Measurements from ENCODE around the gene TMEM127.
"Not testable (repeated sequence)": the region's sequence is repeated elsewhere in the genome, so short reads cannot be mapped to it uniquely, and the experiment has no call there.

TMEM127 gene

GRCh38 chr2:96305091-96305978 lies 39.5 kb upstream of the TMEM127 start, which contains the start of gene SNRNP200:
Gene SNRNP200, minus strand, starts transcription at chr2:96305546. Its CDS starts 109 bp downstream, at chr2:96305437.
- no peak for DNase-seq (ENCODE audit: low read depth, low spot score)
- TF ChIP-seq CTCF (IDR thresholded peaks at IDR 0.05; ENCODE audit: insufficient read depth, low read length, missing control alignments), result no peak
- peak within 1 kb of the TSS; percentile 99 for H3K4me3 ChIP-seq (ENCODE audit: low read depth, low read length)
- POLR2A ChIA-PET, result interaction anchor here (0.9 kb wide), 1 partner anchor 39 kb away, joined by 3 read pairs; no protein-coding TSS in a partner anchor
- CTCF ChIA-PET, result interaction anchor here (0.9 to 4.3 kb wide), 4 partner anchors 9 to 205 kb away, joined by 3 to 18 read pairs (median 4); no protein-coding TSS in a partner anchor

GRCh38 chr2:96304606-96305005 lies 38.8 kb upstream of the TMEM127 start:
- peak overlapping the region; percentile 99 for H3K4me3 ChIP-seq (ENCODE audit: low read depth, low read length)
- CTCF ChIA-PET, result interaction anchor here (1.0 to 4.3 kb wide), 3 partner anchors 8 to 205 kb away, joined by 3 to 18 read pairs (median 3); no protein-coding TSS in a partner anchor
- DNase-seq (ENCODE audit: low read depth, low spot score), result no peak
- no peak for TF ChIP-seq CTCF (IDR thresholded peaks at IDR 0.05; ENCODE audit: insufficient read depth, low read length, missing control alignments)
- POLR2A ChIA-PET, result interaction anchor here (0.9 kb wide), 1 partner anchor 38 kb away, joined by 3 read pairs; no protein-coding TSS in a partner anchor

GRCh38 chr2:96301865-96302264 lies 36.1 kb upstream of the TMEM127 start:
- no peak for TF ChIP-seq CTCF (IDR thresholded peaks at IDR 0.05; ENCODE audit: insufficient read depth, low read length, missing control alignments)
- no peak overlapping the region for H3K4me3 ChIP-seq (ENCODE audit: low read depth, low read length)
- ChIA-PET CTCF (no interaction called here), POLR2A (no interaction called here)
- DNase-seq (ENCODE audit: low read depth, low spot score), result no peak

DNA sequence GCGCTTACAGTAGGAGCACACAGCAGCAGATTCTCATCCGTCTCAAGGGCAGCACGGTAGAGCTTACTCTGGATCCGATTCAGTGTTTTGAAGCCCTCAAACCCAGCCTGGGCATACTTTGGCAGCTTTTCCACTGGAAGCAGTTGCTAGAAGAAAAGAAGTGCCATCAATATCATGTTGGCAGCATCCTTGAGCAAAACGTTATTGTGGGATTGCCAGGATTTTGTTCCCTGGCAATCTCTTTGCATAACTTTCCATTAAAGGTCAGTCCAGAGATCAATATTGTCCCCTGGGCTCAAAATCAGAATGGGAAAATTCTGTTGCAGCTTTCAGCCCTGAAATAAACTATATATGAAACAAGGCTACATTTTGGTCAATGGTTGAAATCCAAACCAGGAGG lies 31.1 kb upstream of the TMEM127 start:
- ChIA-PET CTCF (interaction anchor here (1.0 kb wide), 1 partner anchor 9 kb away, joined by 3 read pairs; the partner anchor contains the start of gene SNRNP200), POLR2A (no interaction called here)
- no peak overlapping the region for H3K4me3 ChIP-seq (ENCODE audit: low read depth, low read length)
- DNase-seq (ENCODE audit: low read depth, low spot score), result no peak
- no peak for TF ChIP-seq CTCF (IDR thresholded peaks at IDR 0.05; ENCODE audit: insufficient read depth, low read length, missing control alignments)

DNA sequence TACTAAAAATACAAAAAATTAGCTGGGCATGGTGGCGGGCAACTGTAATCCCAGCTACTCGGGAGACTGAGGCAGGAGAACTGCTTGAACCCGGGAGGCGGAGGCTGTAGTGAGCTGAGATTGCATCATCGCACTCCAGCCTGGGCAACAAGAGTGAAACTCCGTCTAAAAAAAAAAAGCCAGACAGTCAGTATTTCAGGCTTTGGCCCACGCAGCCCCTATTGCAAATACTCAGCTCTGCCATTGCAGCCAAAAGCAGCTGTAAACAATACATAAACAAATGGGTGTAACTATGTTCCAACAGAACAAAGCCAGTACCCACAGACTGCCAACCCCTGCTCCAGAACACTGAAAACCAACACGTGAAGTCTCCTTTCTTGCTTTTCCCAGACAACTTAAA lies 28.5 kb upstream of the TMEM127 start:
- CTCF ChIA-PET, result interaction anchor here (1.5 kb wide), 2 partner anchors 27 to 30 kb away, joined by 3 to 5 read pairs; no protein-coding TSS in a partner anchor

DNA sequence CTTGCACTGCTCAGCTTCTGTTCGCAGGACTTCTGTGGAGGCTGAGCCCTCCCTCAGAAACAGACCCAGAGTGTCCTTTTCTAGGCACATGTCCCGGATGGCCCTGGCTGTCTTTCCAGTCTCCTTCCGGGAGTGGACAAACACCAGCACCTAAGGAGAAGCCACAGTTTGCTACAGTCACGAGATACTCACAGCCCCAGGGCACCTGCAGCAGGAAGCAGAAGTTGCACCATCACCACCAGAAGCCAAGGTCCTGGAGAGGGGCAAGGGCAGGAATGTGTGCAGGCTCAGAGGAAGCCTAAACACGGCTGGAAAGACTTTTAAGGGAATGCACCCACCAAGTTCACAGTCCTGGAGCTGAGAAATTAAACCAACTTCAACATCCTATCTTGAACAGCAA lies 26.0 kb upstream of the TMEM127 start:
- no peak for DNase-seq (ENCODE audit: low read depth, low spot score)

More for the DNA sequence above, 28.5 kb upstream of the TMEM127 start:
- POLR2A ChIA-PET; H3K4me3 ChIP-seq (ENCODE audit: low read depth, low read length); DNase-seq (ENCODE audit: low read depth, low spot score): not testable (repeated sequence)

More for the DNA sequence above, 26.0 kb upstream of the TMEM127 start:
- no peak for TF ChIP-seq CTCF (IDR thresholded peaks at IDR 0.05; ENCODE audit: insufficient read depth, low read length, missing control alignments)
- CTCF ChIA-PET, result interaction anchor here (0.5 to 1.5 kb wide), 2 partner anchors 10 to 15 kb away, joined by 3 to 4 read pairs; no protein-coding TSS in a partner anchor
- no peak overlapping the region for H3K4me3 ChIP-seq (ENCODE audit: low read depth, low read length)
- POLR2A ChIA-PET, result no interaction called here
